IMR-90 (cell line): ENCODE results near the gene CRAMP1. TPM values are rescaled to one million over a fixed set of nuclear protein-coding genes. Genes with fewer than 3 reads are reported as not detected.

Source experiments
- ATAC-seq: fragments of 200-7000 bp; cut with Tn5 transposase; 2 replicates; pipeline ENCODE4 v1.9.1; 2020; ENCODE audit warnings: low read depth, mild to moderate bottlenecking, moderate library complexity
- BruUV-seq: library from RNA; stranded (reverse); fragments of 400-500 nt; replicated peaks from 2 replicates; lab custom pipeline; 2021; lab: Mats Ljungman, UMichigan
- CTCF ChIA-PET: fragments of 300-600 bp; formaldehyde crosslinking; extraction: SDS; loops from one replicate; lab custom pipeline; 2021; ENCODE audit warnings: antibody characterized with exemption; lab: Yijun Ruan, JAX
- POLR2A ChIA-PET: fragments of 300-600 bp; sonication (Branson Sonifier 250); formaldehyde crosslinking; loops from one replicate; lab custom pipeline; 2022; ENCODE audit warnings: antibody characterized with exemption; ENCODE audit not compliant: unreplicated experiment; lab: Charles Lee
- DNase-seq: peaks from one replicate; pipeline ENCODE4 v3.0.0; 2013
- H2AFZ ChIP-seq: replicated peaks from 2 replicates; pipeline ENCODE3; 2013; ENCODE audit warnings: low read length, mild to moderate bottlenecking; ENCODE audit not compliant: poor library complexity
- H2AK5ac ChIP-seq: 2 replicates; pipeline ENCODE4 v1.6.1; 2013; ENCODE audit warnings: low read depth, low read length, inconsistent platforms
- H2AK9ac ChIP-seq: replicated peaks from 2 replicates; pipeline ENCODE3; 2013; ENCODE audit warnings: mild to moderate bottlenecking, low read depth, low read length, moderate library complexity; ENCODE audit not compliant: poor library complexity
- H2BK120ac ChIP-seq: 2 replicates; pipeline ENCODE4 v1.6.1; 2013; ENCODE audit warnings: low read depth, low read length, inconsistent platforms
- H2BK15ac ChIP-seq: 3 replicates; pipeline ENCODE4 v1.6.1; 2013; ENCODE audit warnings: low read depth, low read length, inconsistent platforms
- H2BK20ac ChIP-seq: 2 replicates; pipeline ENCODE4 v1.6.1; 2013; ENCODE audit warnings: low read depth, mild to moderate bottlenecking, inconsistent platforms, low read length, moderate library complexity
- H2BK5ac ChIP-seq: 2 replicates; pipeline ENCODE4 v1.6.1; 2013; ENCODE audit warnings: mild to moderate bottlenecking, low read depth, low read length, inconsistent platforms; ENCODE audit not compliant: poor library complexity, severe bottlenecking
- H3K14ac ChIP-seq: replicated peaks from 2 replicates; pipeline ENCODE4 v1.6.1; 2013; ENCODE audit warnings: low read depth, low read length, inconsistent platforms
- H3K18ac ChIP-seq: 2 replicates; pipeline ENCODE4 v1.6.1; 2013; ENCODE audit warnings: low read depth, low read length, control low read depth
- H3K23ac ChIP-seq: 2 replicates; pipeline ENCODE4 v1.6.1; 2013; ENCODE audit warnings: low read depth, low read length, inconsistent platforms
- H3K27ac ChIP-seq: 2 replicates; pipeline ENCODE4 v1.5.1; 2013; ENCODE audit warnings: mild to moderate bottlenecking, control low read depth, low read length; ENCODE audit not compliant: insufficient read depth
- H3K27me3 ChIP-seq: 2 replicates; pipeline ENCODE4 v1.6.1; 2013; ENCODE audit warnings: low read length; ENCODE audit not compliant: control insufficient read depth, insufficient read depth
- H3K36me3 ChIP-seq: 2 replicates; pipeline ENCODE4 v1.6.1; 2013; ENCODE audit warnings: low read length, mixed read lengths; ENCODE audit not compliant: control insufficient read depth, insufficient read depth
- H3K4ac ChIP-seq: 2 replicates; pipeline ENCODE4 v1.6.1; 2013; ENCODE audit warnings: low read depth, low read length, inconsistent platforms
- H3K4me1 ChIP-seq: 2 replicates; pipeline ENCODE4 v1.6.1; 2013; ENCODE audit warnings: low read length, mixed read lengths; ENCODE audit not compliant: control insufficient read depth, insufficient read depth
- H3K4me2 ChIP-seq: 2 replicates; pipeline ENCODE4 v1.6.1; 2013; ENCODE audit warnings: low read depth, mild to moderate bottlenecking, control low read depth, low read length, moderate library complexity
- H3K4me3 ChIP-seq: 2 replicates; pipeline ENCODE4 v1.5.1; 2013; ENCODE audit warnings: low read depth, mild to moderate bottlenecking, control low read depth, low read length, moderate library complexity; ENCODE audit not compliant: insufficient read depth
- H3K56ac ChIP-seq: 2 replicates; pipeline ENCODE4 v1.6.1; 2013; ENCODE audit warnings: low read length, inconsistent platforms; ENCODE audit not compliant: insufficient read depth; ENCODE audit errors: extremely low read depth
- H3K79me1 ChIP-seq, 2 experiments: 2 replicates each; pipeline ENCODE4 v1.6.1; 2013; ENCODE audit warnings: low read length in 2 of 2, inconsistent platforms in 1 of 2, low read depth in 1 of 2
- H3K9ac ChIP-seq: 2 replicates; pipeline ENCODE4 v1.6.1; 2013; ENCODE audit warnings: low read depth, low read length, control low read depth
- H3K9me1 ChIP-seq: 2 replicates; pipeline ENCODE4 v1.6.1; 2013; ENCODE audit warnings: low read length, inconsistent platforms; ENCODE audit not compliant: insufficient read depth
- H3K9me3 ChIP-seq: 2 replicates; pipeline ENCODE4 v1.6.1; 2013; ENCODE audit warnings: low read length; ENCODE audit not compliant: control insufficient read depth, insufficient read depth
- H4K20me1 ChIP-seq: 2 replicates; pipeline ENCODE4 v1.6.1; 2013; ENCODE audit warnings: low read length, inconsistent platforms; ENCODE audit not compliant: insufficient read depth
- H4K5ac ChIP-seq: 2 replicates; pipeline ENCODE4 v1.6.1; 2013; ENCODE audit warnings: mild to moderate bottlenecking, low read depth, low read length, control low read depth
- H4K8ac ChIP-seq, 2 experiments: 2 replicates each; pipeline ENCODE4 v1.6.1; 2013; ENCODE audit warnings: low read depth in 2 of 2, low read length in 2 of 2, control low read depth in 1 of 2, inconsistent platforms in 1 of 2
- H4K91ac ChIP-seq: 2 replicates; pipeline ENCODE4 v1.6.1; 2013; ENCODE audit warnings: low read depth, low read length, inconsistent platforms; ENCODE audit not compliant: insufficient read depth
- CEBPB ChIP-seq: IDR thresholded peaks from 2 replicates; pipeline ENCODE4 v1.6.1; 2012; ENCODE audit warnings: low read depth, low read length, improper control_type of control experiment
- CHD1 ChIP-seq: IDR thresholded peaks from 2 replicates; pipeline ENCODE4 v1.6.1; 2012; ENCODE audit warnings: low read depth, low read length, improper control_type of control experiment
- POLR2A ChIP-seq: IDR thresholded peaks from 2 replicates; pipeline ENCODE4 v1.6.1; 2012; ENCODE audit warnings: mild to moderate bottlenecking, low read depth, low read length
- RAD21 ChIP-seq: IDR thresholded peaks from 2 replicates; pipeline ENCODE4 v1.6.1; 2012; ENCODE audit warnings: low read length, improper control_type of control experiment
- RFX5 ChIP-seq: IDR thresholded peaks from 2 replicates; pipeline ENCODE4 v1.8.0; 2012; ENCODE audit warnings: low read depth, mild to moderate bottlenecking, low read length, moderate library complexity
- SMC3 ChIP-seq: fragments of 150-350 bp; IDR thresholded peaks from 2 replicates; pipeline ENCODE4 v1.6.1; 2016; ENCODE audit warnings: low read depth, mild to moderate bottlenecking, antibody characterized with exemption, low read length, moderate library complexity
- WGBS, 2 experiments: methylation state at CpG; one replicate each; pipeline versions ENCODE4 v1.1.5 to v1.1.7; 2013; ENCODE audit warnings: missing lambda C conversion rate in 2 of 2; ENCODE audit not compliant: insufficient read length in 1 of 2; ENCODE audit errors: extremely low coverage in 2 of 2; 5-methylcytosine and 5-hydroxymethylcytosine counted together
- dilution Hi-C: fragments of 300-500 bp; cut with HindIII; formaldehyde crosslinking; loops from one replicate; pipeline ENCODE4 v1.14.3; 2018; ENCODE audit warnings: low sequenced_read_pairs; ENCODE audit not compliant: unreplicated experiment
- in situ Hi-C: fragments of 300-500 bp; cut with MboI; formaldehyde crosslinking; loops from 3 replicates; pipeline ENCODE4 v1.14.3; 2019; ENCODE audit warnings: low sequenced_read_pairs, inconsistent platforms, mixed read lengths
- intact Hi-C: fragments of 100-400 bp; cut with micrococcal nuclease; formaldehyde crosslinking; loops from 2 replicates; pipeline ENCODE4 v1.10.0; 2022
- polyA plus RNA-seq, 3 experiments: library from polyadenylated mRNA; depleted of rRNA; stranded (reverse); fragments of >200 nt; gene quantifications; 2 replicates each; pipeline ENCODE4 v1.2.3, GENCODE V29; 2012; ENCODE audit warnings: low replicate concordance in 1 of 3
- total RNA-seq: library from RNA; depleted of rRNA; stranded (reverse); fragments of >200 nt; gene quantifications from 2 replicates; pipeline ENCODE4 v1.2.3, GENCODE V29; 2012
- TF ChIP-seq, protein P1 (sequence below): conservative IDR thresholded peaks from 2 replicates; pipeline ENCODE4 v1.5.1; 2012; ENCODE audit warnings: mild to moderate bottlenecking, low read depth, low read length, improper control_type of control experiment

Gene CRAMP1
- total and polyA plus RNA-seq, 2 of the 4 experiments (the other 2 are of a cell fraction) = 3.2 to 12.0 TPM

DNA sequence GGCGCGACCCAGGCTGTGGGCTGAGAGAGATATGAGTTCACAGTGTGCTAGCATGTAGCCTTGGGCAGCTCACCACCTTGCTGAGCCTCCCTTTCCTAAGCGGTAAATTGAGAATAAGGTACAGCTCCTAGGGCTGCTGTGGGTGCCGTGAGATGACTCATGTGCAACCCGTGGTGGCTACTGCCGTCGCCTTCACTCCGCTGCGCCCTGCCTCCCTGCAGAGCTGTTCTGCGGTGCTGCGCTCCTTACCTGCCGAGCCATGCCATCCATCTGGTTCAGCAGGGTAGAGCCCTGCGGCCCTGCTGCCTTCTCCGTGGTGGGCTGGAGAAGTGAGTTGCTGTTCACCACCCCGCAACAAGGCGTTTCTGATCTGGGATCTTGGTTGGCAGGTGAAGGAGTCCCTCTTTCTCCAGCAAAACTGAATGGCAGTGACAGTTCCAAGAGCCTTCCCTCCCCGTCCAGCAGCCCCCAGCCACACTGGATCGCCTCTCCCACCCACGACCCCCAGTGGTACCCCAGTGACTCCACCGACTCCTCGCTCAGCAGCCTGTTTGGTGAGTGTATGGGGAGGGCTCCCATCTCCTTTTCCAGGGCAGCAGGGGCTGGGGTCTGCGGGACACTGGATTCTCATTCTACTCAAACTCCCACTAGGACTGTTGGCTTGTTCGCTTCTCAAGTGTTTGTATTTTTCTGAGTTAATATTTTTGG lies 56.6 kb downstream of the CRAMP1 start:
- WGBS, 2 experiments = 97% methylated on average over 7 of the region's 23 CpGs; no CpG with 5 or more reads in 1 of the 2 experiments
- Histone ChIP-seq H3K4me1 (no peaks in the 10 kb centered on the region), H3K56ac (no peak overlapping the region), H2AK5ac (no peak overlapping the region), H2BK120ac (no peak overlapping the region), H3K27ac (no peak overlapping the region), H2BK5ac (no peak overlapping the region), H2BK20ac (no peak overlapping the region), H4K8ac (no peak overlapping the region), H3K9ac (no peak overlapping the region), H3K4me2 (no peak overlapping the region), H3K4me3 (no peak overlapping the region), H3K14ac (no peak overlapping the region), H3K18ac (no peak overlapping the region), H3K36me3 (peaks cover 91% of the 10 kb centered on the region), H2AFZ (no peak overlapping the region), H3K9me3 (no peaks in the 10 kb centered on the region), H3K27me3 (no peaks in the 10 kb centered on the region), H4K5ac (no peak overlapping the region), H4K91ac (no peak overlapping the region), H4K20me1 (no peaks in the 10 kb centered on the region; the same call in 1 of the 2 replicates), H3K79me1 (peaks cover 3 to 10% of the 10 kb centered on the region in 2 experiments; a peak in 3 of 4 replicates), H2BK15ac (no peak overlapping the region), H2AK9ac (no peak overlapping the region), H3K4ac (no peak overlapping the region), H3K9me1 (peaks cover 6% of the 10 kb centered on the region), H3K23ac (no peak overlapping the region)
- CTCF ChIA-PET = no interaction called here
- BruUV-seq = no TSS peak
- in situ Hi-C loops (no loop called here), dilution Hi-C loops (no loop called here), intact Hi-C loops (no loop called here)
- POLR2A ChIA-PET = no interaction called here
- TF ChIP-seq RAD21 = no peak
- no peak for TF ChIP-seq CHD1
- TF ChIP-seq POLR2A = no peak
- no peak for TF ChIP-seq RFX5
- no peak for TF ChIP-seq CEBPB
- TF ChIP-seq SMC3 = no peak
- TF ChIP-seq, protein P1, sequence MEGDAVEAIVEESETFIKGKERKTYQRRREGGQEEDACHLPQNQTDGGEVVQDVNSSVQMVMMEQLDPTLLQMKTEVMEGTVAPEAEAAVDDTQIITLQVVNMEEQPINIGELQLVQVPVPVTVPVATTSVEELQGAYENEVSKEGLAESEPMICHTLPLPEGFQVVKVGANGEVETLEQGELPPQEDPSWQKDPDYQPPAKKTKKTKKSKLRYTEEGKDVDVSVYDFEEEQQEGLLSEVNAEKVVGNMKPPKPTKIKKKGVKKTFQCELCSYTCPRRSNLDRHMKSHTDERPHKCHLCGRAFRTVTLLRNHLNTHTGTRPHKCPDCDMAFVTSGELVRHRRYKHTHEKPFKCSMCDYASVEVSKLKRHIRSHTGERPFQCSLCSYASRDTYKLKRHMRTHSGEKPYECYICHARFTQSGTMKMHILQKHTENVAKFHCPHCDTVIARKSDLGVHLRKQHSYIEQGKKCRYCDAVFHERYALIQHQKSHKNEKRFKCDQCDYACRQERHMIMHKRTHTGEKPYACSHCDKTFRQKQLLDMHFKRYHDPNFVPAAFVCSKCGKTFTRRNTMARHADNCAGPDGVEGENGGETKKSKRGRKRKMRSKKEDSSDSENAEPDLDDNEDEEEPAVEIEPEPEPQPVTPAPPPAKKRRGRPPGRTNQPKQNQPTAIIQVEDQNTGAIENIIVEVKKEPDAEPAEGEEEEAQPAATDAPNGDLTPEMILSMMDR = no peak
- ATAC-seq (no peak), DNase-seq (no peak)
